Hepatocyte (in vitro differentiated cells): ENCODE data around the gene HOXD9. TPM values are rescaled to one million over a fixed set of nuclear protein-coding genes. Genes with fewer than 3 reads are reported as not detected.
A peak's percentile ranks its signal among the peaks of the same experiment; 100 is the strongest.

ENCODE experiments used
- DNase-seq: peaks from one replicate; pipeline ENCODE4 v3.0.0-alpha.2; 2016; ENCODE audit warnings: low spot score
- H2AFZ ChIP-seq: fragments of 200-600 bp; sonication (generic); 2 replicates; pipeline ENCODE4 v1.6.0; 2016; ENCODE audit warnings: antibody characterized with exemption, mild to moderate bottlenecking
- H3K27ac ChIP-seq: fragments of 200-600 bp; sonication (generic); 2 replicates; pipeline ENCODE4 v1.5.1; 2016; ENCODE audit warnings: mild to moderate bottlenecking
- H3K27me3 ChIP-seq: fragments of 200-600 bp; sonication (generic); 2 replicates; pipeline ENCODE4 v1.6.1; 2016
- H3K36me3 ChIP-seq: fragments of 200-600 bp; sonication (generic); replicated peaks from 2 replicates; pipeline ENCODE4 v1.5.1; 2016; ENCODE audit warnings: low read depth; ENCODE audit not compliant: insufficient read depth
- H3K4me1 ChIP-seq: fragments of 200-600 bp; sonication (generic); 2 replicates; pipeline ENCODE4 v1.5.1; 2016; ENCODE audit warnings: mild to moderate bottlenecking, moderate library complexity; ENCODE audit not compliant: insufficient read depth
- H3K4me2 ChIP-seq: fragments of 200-600 bp; sonication (generic); 2 replicates; pipeline ENCODE4 v1.6.0; 2016
- H3K4me3 ChIP-seq: fragments of 200-600 bp; sonication (generic); 2 replicates; pipeline ENCODE4 v1.5.1; 2016; ENCODE audit warnings: mild to moderate bottlenecking
- H3K79me2 ChIP-seq: fragments of 200-600 bp; sonication (generic); 2 replicates; pipeline ENCODE4 v1.6.0; 2017; ENCODE audit warnings: mild to moderate bottlenecking
- H3K9me2 ChIP-seq: fragments of 200-600 bp; sonication (generic); replicated peaks from 2 replicates; pipeline ENCODE4 v1.6.0; 2017; ENCODE audit warnings: mild to moderate bottlenecking; ENCODE audit not compliant: insufficient read depth
- H3K9me3 ChIP-seq: fragments of 200-600 bp; sonication (generic); 2 replicates; pipeline ENCODE4 v1.5.1; 2016; ENCODE audit warnings: low read depth, mild to moderate bottlenecking
- H4K20me1 ChIP-seq: fragments of 200-600 bp; sonication (generic); 2 replicates; pipeline ENCODE4 v1.6.0; 2016; ENCODE audit warnings: mild to moderate bottlenecking; ENCODE audit not compliant: insufficient read depth, poor library complexity, severe bottlenecking
- CTCF ChIP-seq: fragments of 200-600 bp; sonication (generic); IDR thresholded peaks from 2 replicates; pipeline ENCODE4 v1.5.1; 2016; ENCODE audit warnings: antibody characterized with exemption, mild to moderate bottlenecking; ENCODE audit not compliant: poor library complexity
- EZH2 ChIP-seq: fragments of 200-600 bp; sonication (generic); IDR thresholded peaks from 2 replicates; pipeline ENCODE4 v1.6.1; 2016; ENCODE audit warnings: antibody characterized with exemption, mild to moderate bottlenecking, borderline replicate concordance
- EZH2phosphoT487 ChIP-seq: fragments of 200-600 bp; sonication (generic); IDR thresholded peaks from one replicate; pipeline ENCODE4 v1.6.1; 2018; ENCODE audit warnings: antibody characterized with exemption, mild to moderate bottlenecking, low read depth, moderate library complexity; ENCODE audit not compliant: unreplicated experiment, severe bottlenecking
- WGBS: methylation state at CpG from one replicate; pipeline ENCODE4 v1.1.6; 2016; ENCODE audit warnings: low lambda C conversion rate; ENCODE audit errors: missing lambda C conversion rate; 5-methylcytosine and 5-hydroxymethylcytosine counted together
- polyA plus RNA-seq: library from polyadenylated mRNA; unstranded; fragments of >200 nt; fragmentation: Nextera tagmentation; extraction: Ambion mirVana; gene quantifications from 2 replicates; pipeline ENCODE4 v1.2.1, GENCODE V29; 2016
- total RNA-seq: library from RNA; depleted of rRNA; stranded (reverse); fragments of >200 nt; gene quantifications from 2 replicates; pipeline ENCODE4 v1.2.3, GENCODE V29; 2014

The HOXD9 gene
- total and polyA plus RNA-seq, 2 experiments from 2014 or later: 2.9 to 4.7 TPM

DNA sequence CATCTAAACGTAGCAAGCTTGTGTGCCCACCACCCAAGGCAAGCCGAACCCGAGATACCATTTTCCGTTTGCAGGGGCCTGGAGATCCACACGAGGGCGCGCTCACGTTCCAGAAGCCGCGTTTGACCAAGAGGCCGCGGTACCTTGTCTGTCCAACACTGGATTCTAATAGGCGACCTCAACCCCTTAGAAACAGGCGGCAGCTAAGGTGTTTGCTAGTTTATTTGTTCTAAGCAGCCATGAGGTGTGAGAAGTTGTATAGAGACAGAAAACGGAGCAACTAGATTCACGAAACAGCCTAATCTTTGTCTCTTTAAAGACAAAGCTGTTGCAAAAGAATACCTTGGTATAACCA lies 11.2 kb upstream of the HOXD9 start:
- 9% methylated on average over 16 of the region's 16 CpGs for WGBS
- Histone ChIP-seq H3K9me3 (peaks cover 3% of the 10 kb centered on the region), H3K27ac (no peak overlapping the region), H3K4me1 (no peaks in the 10 kb centered on the region), H3K79me2 (peaks cover 69% of the 10 kb centered on the region), H3K9me2 (no peaks in the 10 kb centered on the region), H3K4me3 (no peak overlapping the region), H3K4me2 (peak overlapping the region; percentile 73), H3K36me3 (no peaks in the 10 kb centered on the region), H4K20me1 (peaks cover 58% of the 10 kb centered on the region), H2AFZ (no peak overlapping the region), H3K27me3 (peaks cover 94% of the 10 kb centered on the region)
- DNase-seq: peak; percentile 76
- peak; percentile 81 for TF ChIP-seq EZH2
- no peak for TF ChIP-seq EZH2phosphoT487
- TF ChIP-seq CTCF: peak; percentile 82

DNA sequence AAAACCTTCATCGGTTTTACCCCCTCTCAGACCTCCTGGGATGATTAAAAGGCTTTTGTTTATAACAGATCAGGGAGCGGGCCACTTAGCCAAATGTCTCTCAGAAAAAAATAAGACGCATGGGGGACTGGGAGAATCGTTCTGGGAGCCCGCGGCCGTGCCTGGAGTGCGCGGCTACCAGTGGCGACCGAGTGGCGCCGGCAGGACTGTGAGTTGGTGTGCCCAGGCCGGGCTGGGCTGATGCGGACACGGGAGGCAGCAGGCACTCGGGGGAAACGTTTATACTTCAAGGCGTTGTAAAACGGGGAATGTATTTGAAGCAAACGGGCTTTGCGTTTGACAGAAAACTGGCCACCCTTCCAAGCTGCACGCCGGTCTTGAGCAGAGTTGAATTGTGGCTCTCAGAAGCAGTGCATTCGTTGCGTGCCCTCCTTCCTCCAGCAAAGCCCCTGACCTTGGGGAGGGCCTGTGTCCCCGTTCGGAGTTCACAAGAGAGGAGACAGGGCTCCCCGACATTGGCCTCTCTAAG lies 10.6 kb upstream of the HOXD9 start:
- 16% methylated on average over 29 of the region's 29 CpGs for WGBS
- H3K9me2 ChIP-seq: no peaks in the 10 kb centered on the region
- peaks cover 66% of the 10 kb centered on the region for H3K79me2 ChIP-seq
- H4K20me1 ChIP-seq: peaks cover 63% of the 10 kb centered on the region
- no peak overlapping the region for H3K4me3 ChIP-seq
- H3K4me1 ChIP-seq: no peaks in the 10 kb centered on the region
- H3K36me3 ChIP-seq: no peaks in the 10 kb centered on the region
- TF ChIP-seq CTCF (no peak), EZH2phosphoT487 (no peak), EZH2 (no peak)
- H3K27me3 ChIP-seq: peaks cover 94% of the 10 kb centered on the region
- peaks cover 3% of the 10 kb centered on the region for H3K9me3 ChIP-seq
- H2AFZ ChIP-seq: no peak overlapping the region
- H3K4me2 ChIP-seq: peak overlapping the region; percentile 73
- no peak overlapping the region for H3K27ac ChIP-seq
- no peak for DNase-seq

DNA sequence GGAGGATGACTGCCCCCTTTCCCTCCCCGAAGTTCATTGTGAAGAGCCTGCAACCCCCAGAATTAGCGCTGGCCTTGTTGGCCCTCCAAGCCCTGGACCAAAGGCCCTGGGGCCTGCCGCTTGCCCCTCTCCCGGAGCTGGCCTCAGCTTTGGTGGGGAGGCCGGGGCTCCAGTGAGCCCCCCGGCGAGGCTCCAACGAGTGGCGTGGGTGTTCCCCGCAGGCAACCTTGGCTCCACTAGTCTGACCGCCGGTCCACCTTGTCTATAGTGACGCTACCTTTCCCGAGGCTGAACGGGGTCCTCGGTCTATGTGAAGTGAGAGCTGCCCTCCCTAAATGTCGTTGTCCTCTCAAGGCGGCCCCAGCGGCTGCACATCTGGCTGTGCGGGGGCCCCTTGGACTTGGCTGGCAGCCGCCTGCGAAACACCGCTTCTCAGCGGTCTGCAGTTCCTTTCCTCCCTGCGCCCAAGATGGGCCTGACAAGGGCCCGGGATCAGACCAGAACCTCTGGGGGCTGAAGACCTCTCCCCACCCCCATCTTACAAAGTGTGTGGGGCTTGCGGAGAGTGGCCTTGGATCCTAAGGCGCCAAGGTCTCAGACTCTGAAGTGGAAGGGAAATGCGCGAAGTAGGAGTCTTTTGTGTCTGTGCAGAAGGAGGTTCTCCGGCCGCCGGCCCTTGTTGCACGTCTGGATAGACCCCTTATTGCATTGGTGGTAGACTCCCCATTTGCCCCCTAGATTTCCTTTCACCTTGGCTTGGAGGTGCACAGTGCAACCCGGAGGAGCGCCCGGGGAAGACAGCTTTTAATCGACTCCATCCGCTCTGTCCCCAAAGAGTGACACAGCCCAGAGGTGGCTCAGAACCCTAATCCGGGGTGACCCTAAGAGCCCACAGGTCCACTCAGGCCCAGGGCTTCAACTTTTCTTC lies 9.9 kb upstream of the HOXD9 start:
- DNase-seq: no peak
- Histone ChIP-seq H3K4me2 (peak overlapping the region; percentile 73), H3K4me3 (no peak overlapping the region), H2AFZ (no peak overlapping the region), H3K9me3 (peaks cover 3% of the 10 kb centered on the region), H3K79me2 (peaks cover 67% of the 10 kb centered on the region), H3K4me1 (no peaks in the 10 kb centered on the region), H3K36me3 (no peaks in the 10 kb centered on the region), H3K9me2 (no peaks in the 10 kb centered on the region), H4K20me1 (peaks cover 69% of the 10 kb centered on the region), H3K27me3 (peaks cover 97% of the 10 kb centered on the region), H3K27ac (no peak overlapping the region)
- TF ChIP-seq CTCF (no peak), EZH2phosphoT487 (peak; percentile 44), EZH2 (no peak)
- 35% methylated on average over 40 of the region's 40 CpGs for WGBS
